GM18867 (cell line): ENCODE results near the gene RHOA.
"Not testable (repeated sequence)": the region's sequence is repeated elsewhere in the genome, so short reads cannot be mapped to it uniquely, and the experiment has no call there.

Experiments
- ATAC-seq: cut with Tn5 transposase; IDR thresholded peaks from one replicate; pipeline ENCODE4 v1.9.1; 2021; ENCODE audit warnings: mild to moderate bottlenecking, moderate library complexity; ENCODE audit not compliant: unreplicated experiment

The RHOA gene

DNA sequence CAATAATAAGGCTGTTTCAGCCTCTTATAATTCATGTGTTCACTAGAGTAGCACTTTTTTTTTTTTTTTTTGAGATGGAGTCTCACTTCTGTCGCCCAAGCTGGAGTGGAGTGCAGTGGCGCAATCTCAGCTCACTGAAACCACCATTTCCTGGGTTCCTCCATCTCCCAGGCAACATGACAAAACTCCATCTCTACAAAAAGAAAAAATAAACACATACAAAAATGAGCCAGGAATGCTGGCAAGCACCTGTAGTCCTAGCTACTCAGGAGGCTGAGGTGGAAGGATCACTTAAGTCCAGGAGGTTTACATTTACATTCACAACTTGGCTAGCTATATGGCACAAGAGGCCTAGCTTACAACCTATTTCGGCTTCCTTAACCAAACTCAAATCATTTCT is 78.7 kb downstream of the RHOA start:
- ATAC-seq = no peak

DNA sequence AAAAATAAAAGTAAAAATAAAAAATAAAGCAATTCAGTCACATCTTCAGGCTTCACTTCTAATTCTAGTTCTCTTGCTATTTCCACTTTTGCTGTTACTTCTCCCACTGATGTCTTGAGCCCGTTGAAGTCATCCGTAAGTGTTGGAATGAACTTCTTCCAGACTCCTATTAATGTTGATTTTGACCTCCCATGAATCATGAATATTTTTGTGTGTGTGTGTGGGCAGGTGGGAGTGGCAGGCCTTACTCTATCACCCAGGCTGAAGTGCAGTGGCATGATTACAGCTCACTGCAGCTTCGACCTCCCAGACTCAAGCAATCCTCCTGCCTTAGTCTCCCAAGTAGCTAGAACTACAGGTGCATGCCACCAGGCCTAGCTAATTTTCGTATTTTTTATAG is 82.6 kb downstream of the RHOA start:
- no peak for ATAC-seq

GRCh38 chr3:49328350-49328749 is 83.4 kb downstream of the RHOA start:
- not testable (repeated sequence) for ATAC-seq

DNA sequence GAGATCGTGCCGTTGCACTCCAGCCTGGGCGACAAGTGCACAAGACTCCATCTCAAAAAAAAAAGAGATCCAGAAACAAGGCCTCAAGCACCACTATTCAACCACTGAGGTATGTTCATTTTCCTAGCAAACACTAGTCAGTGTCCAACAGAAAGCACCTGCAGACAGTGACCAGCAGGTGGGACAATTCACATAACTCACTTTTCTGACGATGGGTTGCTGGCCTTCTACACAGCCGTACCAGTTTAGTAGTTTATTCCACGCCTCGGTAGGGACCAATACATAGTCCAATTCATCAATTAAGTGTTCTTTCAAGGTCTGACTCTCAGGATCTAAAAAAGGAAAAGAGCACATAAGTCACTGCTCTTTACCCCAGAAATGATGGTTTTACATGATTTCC is 84.3 kb downstream of the RHOA start:
- ATAC-seq = no peak

DNA sequence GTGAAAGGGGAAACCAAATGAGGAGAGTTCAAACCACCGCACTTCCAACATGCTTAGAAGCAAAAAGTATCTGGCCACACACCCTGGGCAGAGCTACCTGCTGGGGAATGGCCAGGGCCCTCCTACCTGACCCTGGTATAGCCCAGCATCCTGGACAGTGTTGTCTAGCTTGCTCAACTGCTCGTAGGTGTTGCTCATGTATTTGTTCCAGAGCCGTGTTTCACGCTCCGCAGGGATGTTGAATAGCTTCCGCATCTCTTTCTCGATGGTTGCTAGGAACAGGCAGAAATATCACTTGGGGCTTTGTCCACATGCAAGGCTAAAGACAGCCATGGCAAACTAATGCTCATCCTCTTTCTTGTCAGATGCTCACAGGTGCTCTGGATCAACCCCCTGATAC is 87.0 kb downstream of the RHOA start:
- no peak for ATAC-seq

GRCh38 chr3:49316696-49317457 is 94.9 kb downstream of the RHOA start:
- no peak for ATAC-seq

GRCh38 chr3:49313896-49314688 is 97.7 kb downstream of the RHOA start:
- no peak for ATAC-seq

GRCh38 chr3:49311283-49311682 is 100.5 kb downstream of the RHOA start:
- ATAC-seq = no peak

DNA sequence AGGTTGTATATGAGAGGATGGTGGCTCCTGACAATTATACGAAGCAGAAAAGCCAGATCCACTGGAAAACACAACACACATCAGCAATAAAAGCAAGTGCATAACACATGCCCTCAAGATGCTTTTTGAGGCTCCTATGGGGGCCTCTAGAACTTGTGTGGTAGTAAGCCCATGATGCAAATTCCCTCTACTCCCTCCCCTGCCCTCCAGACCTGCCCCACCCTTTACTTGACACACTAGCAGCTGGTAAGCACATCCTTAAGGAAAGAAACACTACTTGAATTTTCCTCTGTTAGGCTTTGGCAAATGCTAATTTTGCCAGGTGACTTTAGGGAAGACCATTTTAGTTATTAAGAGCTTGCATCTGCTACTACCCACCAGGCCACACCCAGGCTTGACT is 101.1 kb downstream of the RHOA start:
- ATAC-seq = no peak
